SW 1271 (cell line): ENCODE results near the gene MPHOSPH9.
"Not testable (repeated sequence)": the region's sequence is repeated elsewhere in the genome, so short reads cannot be mapped to it uniquely, and the experiment has no call there.

Experiments
- DNase-seq, 2 experiments: peaks; one replicate each; lab custom pipeline; 2025; lab: John Stamatoyannopoulos, UW

The MPHOSPH9 gene

DNA sequence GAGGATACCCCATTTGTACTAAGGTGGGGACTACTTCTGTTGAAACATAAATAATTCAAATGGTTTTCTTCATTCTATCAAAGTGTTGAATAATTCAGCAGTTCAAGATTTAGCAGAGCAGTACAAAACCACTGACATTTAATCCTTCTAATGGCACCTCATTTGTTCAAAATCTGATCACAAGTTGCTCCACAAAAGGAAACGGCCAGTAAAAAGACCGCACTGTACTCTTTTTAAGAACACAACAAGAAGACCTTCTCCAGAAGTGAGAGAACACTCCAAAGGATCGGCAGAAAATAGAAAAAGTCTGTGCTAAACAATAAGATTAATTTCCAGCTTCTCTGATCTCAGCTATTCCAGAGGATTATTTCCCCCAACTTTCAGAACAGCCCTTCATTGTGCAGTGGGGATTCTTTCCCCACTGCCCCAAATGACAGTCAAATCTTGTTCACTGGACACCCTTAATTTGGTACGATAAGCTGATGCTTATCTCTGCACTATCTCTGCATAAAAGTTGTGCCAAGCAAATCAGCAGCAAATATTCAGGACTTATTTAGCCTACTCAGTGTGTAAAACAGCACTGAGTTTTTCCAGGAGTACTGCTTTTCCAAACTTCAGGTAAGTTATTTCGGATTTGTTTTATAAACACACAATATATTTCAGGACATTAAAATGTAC lies 5.2 kb downstream of the MPHOSPH9 start:
- no peak for DNase-seq

DNA sequence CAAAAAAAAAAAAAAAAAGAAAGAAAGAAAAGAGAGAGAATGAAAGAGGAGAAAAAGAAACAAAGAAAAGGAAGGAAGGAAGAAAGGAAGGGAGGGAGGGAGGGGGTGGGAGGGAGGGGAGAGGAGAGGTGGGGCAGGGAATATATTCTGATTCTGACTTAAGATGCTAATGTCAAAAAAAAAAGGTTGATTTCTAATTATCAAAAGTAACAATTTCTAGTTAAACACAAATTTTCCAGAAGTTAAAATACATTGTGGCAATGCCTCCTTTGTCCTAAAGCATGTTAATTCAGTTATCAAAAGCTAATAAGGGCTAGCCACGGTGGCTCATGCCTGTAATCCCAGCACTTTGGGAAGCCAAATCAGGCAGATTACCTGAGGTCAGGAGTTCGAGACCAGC lies 7.5 kb downstream of the MPHOSPH9 start:
- DNase-seq: no peak

DNA sequence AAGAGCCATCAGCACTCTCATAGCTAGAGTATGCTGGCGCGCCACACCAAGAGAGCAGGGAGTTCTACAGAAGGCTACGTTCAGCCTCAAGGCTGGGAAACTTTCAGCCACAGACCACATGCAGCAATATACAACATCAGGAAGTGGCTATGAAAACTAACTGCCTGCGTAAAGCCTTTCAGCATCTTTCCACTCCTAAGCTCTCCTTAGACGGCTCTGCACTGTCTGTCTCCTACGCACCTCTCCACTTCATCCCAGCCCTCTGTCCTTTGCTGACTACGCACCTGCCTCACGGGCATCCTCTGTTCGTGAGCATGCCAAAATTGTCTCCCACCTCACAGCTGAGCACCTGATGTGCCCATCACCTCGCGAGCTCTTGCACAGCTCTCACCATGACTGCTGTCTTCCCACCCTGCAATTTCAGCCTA lies 9.7 kb downstream of the MPHOSPH9 start:
- no peak for DNase-seq

DNA sequence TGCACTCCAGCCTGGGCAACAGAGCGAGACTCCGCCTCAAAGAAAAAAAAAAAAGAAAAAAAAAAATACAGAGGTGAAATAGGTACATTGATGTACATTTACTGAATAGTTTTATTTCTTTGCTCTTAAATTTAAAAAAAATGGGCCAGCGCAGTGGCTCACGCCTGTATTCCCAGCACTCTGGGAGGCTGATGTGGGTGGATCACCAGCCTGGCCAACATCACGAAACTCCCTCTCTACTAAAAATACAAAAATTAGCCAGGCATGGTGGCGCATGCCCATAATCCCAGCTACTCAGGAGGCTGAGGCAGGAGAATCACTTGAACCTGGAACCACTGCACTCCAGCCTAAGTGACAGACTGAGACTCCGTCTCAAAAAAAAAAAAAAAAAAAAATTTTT lies 25.1 kb downstream of the MPHOSPH9 start:
- DNase-seq: not testable (repeated sequence)

DNA sequence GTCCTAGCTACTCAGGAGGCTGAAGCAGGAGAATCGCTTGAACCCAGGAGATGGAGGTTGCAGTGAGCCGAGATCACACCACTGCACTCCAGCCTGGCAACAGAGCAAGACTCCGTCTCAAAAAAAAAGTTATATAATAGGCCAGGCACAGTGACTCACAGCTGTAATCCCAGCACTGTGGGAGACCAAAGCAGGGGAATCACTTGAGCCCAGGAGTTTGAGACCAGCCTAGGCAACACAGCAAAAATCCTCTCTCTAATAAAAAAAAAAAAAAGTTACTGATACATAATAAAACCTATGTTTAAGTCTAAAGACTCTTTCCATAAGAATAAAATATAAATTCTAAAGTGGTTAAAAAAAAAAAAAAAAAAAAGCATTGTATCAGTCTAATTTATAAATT lies 26.1 kb downstream of the MPHOSPH9 start:
- not testable (repeated sequence) for DNase-seq

DNA sequence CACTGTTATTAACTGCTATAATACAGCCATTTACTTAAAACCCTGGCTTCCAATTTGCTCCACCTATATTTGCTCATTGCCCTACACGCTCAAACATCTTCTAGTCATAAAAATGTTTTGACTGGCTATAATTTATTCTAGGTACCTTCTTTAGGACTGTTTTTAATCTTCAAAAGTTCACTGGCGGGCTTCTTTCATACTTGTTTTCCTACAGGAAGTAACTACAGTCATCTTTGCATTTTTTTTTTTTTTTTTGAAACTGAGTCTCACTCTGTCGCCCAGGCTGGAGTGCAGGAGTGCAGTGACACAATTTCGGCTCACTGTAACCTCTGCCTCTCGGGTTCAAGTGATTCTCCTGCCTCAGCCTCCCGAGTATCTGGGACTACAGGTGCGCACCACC lies 32.5 kb downstream of the MPHOSPH9 start:
- no peak for DNase-seq

DNA sequence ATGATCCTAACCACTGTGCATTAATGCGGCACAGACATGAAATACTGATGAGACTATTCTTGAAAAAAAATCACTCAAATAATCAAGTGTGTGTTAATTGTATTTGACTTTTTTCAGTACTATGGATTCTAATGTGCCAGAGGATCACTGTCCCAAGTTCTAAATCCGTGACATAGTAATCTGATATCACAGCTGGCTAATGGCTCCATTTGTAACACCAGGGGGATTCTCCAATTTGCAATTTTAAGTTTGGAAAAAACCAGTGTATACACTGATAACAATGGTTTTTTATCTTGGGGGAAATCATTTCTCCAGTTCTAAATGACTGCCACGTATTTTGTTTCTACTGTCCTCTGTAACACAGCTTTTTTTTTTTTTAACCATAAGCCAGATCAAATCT lies 33.0 kb downstream of the MPHOSPH9 start:
- DNase-seq: no peak

DNA sequence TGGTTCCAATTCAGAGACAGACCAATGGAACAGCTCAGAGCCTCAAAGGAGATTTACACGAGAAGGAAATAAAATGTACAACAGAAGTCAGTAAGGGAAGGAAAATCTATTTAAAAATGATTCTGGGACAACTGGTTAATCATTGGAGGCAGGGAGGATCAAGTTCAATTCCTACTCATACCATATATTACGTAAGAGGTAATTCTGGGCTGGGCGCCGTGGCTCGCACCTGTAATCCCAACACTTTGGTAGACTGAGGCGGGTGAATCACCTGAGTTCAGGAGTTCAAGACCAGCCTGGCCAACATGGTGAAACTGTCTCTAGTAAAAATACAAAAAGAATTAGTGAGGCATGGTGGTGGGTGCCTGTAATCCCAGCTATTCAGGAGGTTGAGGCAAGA lies 45.3 kb downstream of the MPHOSPH9 start:
- no peak for DNase-seq

DNA sequence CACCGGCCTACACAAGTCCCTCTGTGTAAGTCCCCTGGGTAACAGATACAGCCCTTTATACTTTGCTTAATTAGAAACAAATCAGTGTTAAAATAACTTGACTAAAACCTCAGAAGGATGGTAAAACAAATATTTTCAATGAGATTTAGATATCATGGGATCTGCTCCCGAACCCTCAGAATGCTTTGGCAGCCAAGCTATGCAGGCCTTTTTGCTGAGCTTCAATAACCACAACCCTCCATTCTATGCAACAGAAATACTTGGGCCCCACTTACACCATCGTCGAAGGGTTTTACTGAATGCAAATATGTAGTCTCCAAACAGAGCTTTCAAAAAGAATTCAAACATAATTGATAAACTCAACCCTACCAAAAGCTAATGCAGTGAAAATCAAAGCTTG lies 52.8 kb downstream of the MPHOSPH9 start:
- no peak for DNase-seq

DNA sequence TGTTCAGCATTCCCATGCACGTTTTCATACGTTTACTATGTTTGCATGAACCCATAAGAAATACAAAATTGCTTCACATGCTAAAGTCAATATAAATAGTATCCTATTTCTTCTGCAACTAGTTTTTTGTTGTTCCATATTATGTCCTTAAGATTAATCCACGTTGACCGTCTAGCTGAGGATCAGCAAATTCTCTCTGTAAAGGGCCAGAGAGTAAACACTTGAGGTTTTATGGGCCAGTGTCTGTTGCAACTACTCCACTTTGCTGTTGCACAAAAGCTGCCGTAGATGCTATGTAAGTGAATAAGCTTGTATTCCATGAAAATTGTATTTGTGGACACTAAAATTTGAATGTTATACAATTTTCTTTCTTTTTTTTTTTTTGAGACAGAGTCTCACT lies 61.0 kb downstream of the MPHOSPH9 start:
- DNase-seq: no peak

DNA sequence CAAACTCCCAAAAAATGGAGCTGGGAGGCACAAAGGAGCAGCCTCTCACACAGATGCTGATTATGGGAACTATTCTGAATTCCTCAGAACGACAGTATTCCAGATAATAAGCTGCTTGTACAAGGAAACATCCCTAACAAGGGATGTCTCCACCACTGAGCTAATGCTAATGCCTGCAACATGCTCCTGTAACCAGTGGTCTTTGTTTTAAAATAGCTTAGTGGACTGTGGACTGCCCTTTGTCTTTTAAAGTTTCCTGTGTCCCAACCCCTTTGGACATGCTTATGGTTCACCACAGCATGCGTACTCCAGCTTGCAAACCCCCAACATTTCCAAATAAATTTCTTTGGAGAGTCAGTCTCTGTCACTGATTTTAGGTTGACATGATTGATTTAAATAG lies 65.6 kb downstream of the MPHOSPH9 start:
- DNase-seq: no peak

DNA sequence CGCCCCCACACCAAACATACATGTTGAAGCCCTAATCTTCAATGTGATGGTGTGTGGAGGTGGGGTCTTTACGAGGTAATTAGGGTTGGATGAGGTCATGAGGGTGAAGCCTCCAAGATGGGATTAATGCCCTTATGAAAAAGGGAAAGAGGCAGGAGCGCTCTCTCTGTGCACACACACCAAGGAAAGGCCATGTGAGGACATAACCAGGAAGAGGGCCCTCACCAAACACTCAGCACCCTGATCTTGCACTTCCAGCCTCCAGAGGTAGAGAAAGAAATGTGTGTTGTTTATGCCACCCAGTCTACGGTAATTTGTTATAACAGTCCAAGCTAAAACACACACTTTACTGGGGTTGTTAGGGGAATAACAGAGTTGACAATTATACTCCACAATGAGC lies 67.4 kb downstream of the MPHOSPH9 start:
- no peak for DNase-seq

DNA sequence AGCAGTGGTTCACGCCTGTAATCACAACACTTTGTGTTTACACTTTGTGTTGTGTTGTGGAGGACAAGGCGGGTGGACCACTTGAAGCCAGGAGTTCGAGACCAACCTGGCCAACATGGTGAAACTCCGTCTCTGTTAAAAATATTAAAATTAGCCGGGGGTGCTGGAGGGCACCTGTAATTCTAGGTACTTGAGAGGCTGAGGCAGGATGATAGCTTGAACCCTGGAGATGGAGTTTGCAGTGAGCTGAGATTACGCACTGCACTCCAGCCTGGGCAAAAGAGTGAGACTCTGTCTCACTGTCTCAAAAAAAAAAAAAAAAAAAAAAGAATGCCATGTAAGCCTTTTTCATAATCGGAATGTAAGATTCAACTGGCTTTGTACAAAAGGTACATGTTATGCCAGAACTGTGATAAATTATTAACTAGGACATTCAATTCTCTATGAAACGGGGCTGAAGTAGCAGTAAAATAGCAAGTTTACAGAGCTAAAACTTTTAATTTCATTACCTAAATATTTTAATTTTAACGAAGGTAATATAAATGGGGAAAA lies 68.2 kb downstream of the MPHOSPH9 start:
- DNase-seq: no peak

DNA sequence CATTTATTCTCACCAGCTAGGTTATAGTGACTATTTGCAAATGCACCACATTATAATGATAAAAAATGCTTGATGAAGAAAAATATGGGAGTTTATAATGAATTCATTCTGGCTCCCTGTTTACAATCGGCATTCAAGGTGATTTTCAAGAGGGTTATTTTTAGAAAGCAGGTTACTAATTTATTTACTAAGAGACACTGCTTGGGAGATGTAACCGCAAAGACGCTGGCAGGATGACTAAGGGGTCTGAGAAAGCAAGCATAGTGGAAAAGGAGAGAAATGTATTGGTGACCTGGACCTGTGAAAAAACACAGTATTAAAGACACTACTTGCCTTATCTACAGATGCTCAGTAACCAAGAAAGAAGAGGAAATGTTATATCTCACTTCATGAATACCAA lies 68.7 kb downstream of the MPHOSPH9 start:
- no peak for DNase-seq

DNA sequence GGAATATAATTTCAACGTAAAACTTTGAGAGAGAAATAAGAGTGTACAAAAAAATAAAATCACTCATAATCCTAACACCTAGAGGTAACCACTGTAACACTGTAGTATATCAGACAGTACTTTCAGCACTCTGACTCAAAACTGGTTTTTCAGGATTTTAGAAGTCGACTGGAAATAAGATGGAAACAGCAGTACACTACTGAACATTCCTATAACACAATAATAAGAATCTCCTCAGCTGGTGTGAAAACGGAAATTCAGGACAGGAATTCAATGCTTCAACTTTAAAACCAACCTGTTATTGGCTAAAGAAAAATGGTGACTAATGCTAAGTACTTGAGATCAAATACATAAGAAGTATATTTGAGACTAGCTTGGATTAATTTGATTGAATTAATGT lies 69.7 kb downstream of the MPHOSPH9 start:
- no peak for DNase-seq

DNA sequence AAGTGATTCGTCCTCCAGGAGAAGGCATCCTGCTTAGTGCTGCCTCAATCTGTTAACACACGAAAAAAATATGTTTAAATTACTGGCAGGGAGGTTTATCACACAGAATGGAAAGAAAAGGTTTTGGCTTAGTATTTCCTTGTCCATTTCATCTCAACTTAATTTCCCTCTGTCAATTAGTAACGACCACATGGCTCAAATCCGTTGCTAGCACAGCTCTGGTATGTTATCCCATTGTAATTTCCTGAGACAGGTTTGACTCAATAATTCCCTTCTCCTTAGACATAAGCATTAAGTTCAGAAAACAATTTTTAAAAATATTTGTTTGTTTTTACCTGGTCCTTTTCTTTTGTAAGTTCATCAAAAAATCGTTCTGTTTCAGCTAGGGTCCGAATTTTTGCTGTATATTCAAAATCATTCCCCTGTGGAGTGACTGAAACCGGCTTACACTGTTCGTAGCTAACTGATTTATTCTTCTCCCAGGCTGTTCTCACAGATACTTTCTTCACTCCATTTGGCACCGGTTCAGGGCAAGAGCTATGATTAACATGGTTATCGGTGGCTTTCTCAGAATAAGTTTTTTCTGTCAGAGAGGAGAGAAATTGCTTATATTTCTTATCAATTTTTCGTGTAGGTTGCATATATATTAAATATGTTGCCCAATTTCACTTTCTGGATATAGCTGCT lies 72.0 kb downstream of the MPHOSPH9 start:
- no peak for DNase-seq

DNA sequence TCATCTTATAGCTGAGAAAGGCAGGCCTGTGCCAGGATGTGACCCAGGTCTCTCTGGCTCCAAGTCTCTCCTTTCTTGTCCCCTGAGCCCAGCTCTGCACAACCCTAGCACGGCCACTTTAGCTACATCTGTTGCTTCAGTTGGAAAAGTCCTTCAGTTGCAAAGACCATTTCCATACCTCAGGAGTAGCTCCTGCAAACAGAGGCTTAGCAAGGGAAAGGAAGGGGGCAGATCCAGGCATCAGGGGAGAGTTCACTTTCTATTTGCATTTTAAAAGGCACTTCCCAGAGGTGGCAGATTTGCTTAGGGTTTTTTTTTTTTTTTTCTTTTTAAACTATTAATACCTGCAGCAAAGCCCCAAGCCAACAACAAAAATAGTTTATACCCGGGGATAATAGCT lies 79.0 kb downstream of the MPHOSPH9 start:
- no peak for DNase-seq

DNA sequence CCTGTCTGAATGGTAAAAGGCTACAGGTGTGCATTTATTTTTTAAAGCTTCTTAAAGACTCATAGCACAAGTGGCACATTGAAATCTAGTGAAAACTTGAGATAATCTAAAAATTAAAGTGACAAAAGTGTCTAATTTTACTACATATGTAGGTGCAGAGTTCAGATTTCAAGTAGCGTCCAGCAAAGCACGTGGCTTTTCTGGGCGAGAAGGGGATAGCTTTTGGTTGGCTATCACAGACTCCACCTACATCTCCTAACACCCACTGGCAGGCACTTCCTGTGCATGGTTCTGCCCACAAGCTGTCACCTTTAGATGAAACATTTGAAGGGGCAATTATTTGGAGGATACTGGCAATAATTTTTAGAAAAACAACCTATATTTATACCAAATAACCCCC lies 80.1 kb downstream of the MPHOSPH9 start:
- no peak for DNase-seq

DNA sequence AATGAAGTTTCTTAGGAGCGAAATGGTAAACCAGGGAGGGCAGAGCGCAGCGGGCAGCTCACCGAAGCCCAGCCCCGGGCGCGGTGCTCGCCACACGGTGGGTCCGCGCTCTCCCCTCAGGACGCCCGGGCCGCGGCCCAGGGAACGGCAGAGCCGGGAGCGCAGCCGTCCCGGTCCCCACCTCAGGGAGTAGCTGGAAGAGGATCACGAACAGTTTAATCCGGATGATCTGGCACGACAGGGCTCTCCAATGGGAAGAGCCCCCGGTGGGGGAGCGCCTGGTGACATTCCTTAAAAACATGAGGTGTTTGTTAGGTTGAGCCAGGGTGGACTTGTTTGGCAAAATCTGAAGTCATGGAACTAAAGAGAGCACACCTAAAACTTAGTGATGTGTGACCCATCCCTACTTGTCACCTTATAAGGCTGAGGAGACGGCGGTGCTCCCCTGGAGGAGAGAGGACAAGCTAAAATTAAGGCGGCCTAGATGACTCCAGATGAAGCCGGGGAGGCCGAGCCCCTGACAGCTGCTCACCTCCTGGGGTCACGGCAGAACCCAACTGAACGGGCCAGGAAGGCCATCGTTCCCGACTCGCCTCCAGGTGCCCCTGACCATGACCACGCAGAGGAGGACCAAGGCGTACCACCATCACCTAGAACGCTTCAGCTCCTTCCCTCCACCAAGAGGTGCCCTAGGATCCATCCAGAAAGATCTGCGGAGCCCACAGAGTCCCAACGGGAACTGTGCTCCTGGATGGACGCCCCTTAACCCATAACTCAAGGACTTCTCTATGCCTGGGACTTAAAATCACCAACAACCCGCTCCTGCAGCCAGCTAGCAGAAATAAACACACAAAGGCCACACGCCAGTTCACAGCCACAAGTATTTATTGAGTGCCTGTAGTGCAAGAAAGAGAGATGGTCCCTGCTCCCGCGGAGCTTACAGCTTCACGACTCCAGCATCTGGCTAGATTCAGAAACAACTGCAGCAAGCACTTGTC lies 81.2 kb downstream of the MPHOSPH9 start:
- no peak for DNase-seq

DNA sequence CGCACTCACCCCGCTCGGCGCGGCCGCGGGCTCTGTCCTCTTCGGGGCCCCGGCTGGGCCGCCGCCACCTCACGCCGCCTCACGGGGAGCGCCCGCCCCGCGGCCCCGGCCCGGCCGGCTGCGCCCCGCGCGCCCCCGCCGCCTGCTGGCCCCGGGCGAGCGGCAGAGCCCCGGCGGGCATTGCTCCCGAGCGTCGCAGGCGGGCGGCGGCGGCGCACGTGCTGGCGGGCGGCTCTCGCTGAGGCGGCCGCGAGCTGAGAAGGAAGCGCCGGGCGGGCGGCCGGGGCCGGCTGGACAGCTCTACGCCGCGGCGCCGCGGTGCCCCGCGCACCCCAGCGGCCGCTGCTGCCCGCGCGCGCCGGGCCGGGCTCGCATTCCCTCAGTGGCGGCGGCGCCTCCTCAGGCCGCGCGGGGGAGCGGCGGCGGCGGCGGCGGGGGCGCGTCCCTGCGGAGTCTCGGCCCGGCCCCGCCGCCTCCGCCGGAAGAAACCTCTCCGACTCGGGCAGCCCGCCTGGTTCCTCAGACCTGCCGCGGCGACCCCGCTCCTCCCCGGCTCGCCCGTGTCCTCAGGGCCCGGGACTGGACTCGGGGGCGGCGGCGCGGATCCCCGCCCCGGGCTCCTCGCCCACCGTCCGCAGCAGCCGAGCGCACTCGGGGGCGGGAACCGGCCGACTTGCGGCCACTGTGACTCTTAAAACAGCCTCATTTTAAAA lies 82.0 kb downstream of the MPHOSPH9 start, which contains the start of gene PITPNM2:
TSS of gene PITPNM2 (minus strand) at position 347 of the 713 bp plus-strand sequence. CDS start 116,500 bp downstream, outside the sequence.
- peak in 1 of 2 experiments; percentile 52 for DNase-seq

DNA sequence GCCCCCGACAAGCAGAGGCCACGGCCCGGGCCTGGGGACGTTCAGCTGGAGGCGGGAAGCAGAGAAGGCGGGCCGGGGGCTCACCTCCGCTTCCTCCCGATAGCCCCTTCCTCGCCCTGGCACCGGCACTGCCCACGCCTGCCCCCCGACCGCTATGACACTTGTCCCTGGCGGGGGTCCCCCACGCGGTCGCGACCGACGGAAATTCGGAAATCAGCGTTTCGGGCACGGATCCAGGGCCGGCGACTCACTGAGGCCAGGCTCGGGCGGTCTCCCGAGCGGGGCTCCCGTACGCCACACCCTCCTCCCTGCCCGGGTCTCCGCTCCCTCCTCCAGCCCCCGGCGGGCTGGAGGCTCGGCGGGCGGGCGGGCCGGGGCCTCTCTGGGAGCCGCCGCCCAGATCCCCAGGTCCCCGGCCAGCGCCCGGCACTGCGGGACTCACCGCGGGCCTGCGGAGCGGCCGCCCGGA lies 82.6 kb downstream of the MPHOSPH9 start:
- no peak for DNase-seq
